ENCODE results near the gene SURF1. TPM values are rescaled to one million over a fixed set of nuclear protein-coding genes. Genes with fewer than 3 reads are reported as not detected.

Gene SURF1
- total RNA-seq, 1 donor: 22.9 TPM

Small RNA genes within 50 kb of the gene (small RNA-seq; reads per million reads assigned to genes)
- gene RF00019 (not detected), gene SNORD24 (not detected), gene SNORD36A (not detected), gene SNORD36B (not detected), gene SNORD36C (not detected)

Other genes with a start within 250 kb of the SURF1 start
- gene RALGDS, start 235.2 kb downstream of the SURF1 start, total RNA-seq: 139 TPM
- gene GBGT1, start 192.6 kb downstream of the SURF1 start, total RNA-seq: 54.9 TPM
- not detected for gene OBP2B, start 147.2 kb downstream of the SURF1 start, total RNA-seq
- gene ABO, start 81.3 kb downstream of the SURF1 start, total RNA-seq: 26.7 TPM
- 19.4 TPM for gene SURF6, start 20.3 kb downstream of the SURF1 start, total RNA-seq
- gene MED22, start 8.4 kb downstream of the SURF1 start, total RNA-seq: 27.5 TPM
- gene RPL7A, start 8.3 kb downstream of the SURF1 start, total RNA-seq: 3,489 TPM
- 11.3 TPM for gene SURF2, start 63 bp upstream of the SURF1 start, total RNA-seq
- 196 TPM for gene SURF4, start 19.6 kb upstream of the SURF1 start, total RNA-seq
- 0.81 TPM for gene STKLD1, start 19.9 kb upstream of the SURF1 start, total RNA-seq
- gene REXO4, start 61.5 kb upstream of the SURF1 start, total RNA-seq: 29.9 TPM
- gene ADAMTS13, start 65.9 kb upstream of the SURF1 start, total RNA-seq: 1.6 TPM
- gene CACFD1, start 103.5 kb upstream of the SURF1 start, total RNA-seq: 5.4 TPM
- gene SLC2A6, start 122.6 kb upstream of the SURF1 start, total RNA-seq: 6.5 TPM
- not detected for gene MYMK, start 168.5 kb upstream of the SURF1 start, total RNA-seq
- gene ADAMTSL2, start 178.2 kb upstream of the SURF1 start, total RNA-seq: under 0.01 TPM